ENCODE measurements around the gene EXD2. TPM values are rescaled to one million over a fixed set of nuclear protein-coding genes. Genes with fewer than 3 reads are reported as not detected.

Gene EXD2, protein sequence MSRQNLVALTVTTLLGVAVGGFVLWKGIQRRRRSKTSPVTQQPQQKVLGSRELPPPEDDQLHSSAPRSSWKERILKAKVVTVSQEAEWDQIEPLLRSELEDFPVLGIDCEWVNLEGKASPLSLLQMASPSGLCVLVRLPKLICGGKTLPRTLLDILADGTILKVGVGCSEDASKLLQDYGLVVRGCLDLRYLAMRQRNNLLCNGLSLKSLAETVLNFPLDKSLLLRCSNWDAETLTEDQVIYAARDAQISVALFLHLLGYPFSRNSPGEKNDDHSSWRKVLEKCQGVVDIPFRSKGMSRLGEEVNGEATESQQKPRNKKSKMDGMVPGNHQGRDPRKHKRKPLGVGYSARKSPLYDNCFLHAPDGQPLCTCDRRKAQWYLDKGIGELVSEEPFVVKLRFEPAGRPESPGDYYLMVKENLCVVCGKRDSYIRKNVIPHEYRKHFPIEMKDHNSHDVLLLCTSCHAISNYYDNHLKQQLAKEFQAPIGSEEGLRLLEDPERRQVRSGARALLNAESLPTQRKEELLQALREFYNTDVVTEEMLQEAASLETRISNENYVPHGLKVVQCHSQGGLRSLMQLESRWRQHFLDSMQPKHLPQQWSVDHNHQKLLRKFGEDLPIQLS
- total RNA-seq (2022): 22.5 and 23.9 TPM in 2 replicates
- percentile 68 among the genes with signal in this experiment for Bru-seq, nascent RNA
- BruChase-seq, experiment 1, labeled RNA remaining after a 2-hour chase: percentile 72 among the genes with signal in this experiment
- BruChase-seq, experiment 2, labeled RNA remaining after a 6-hour chase: percentile 78 among the genes with signal in this experiment
- long read RNA-seq, full-length matches to known transcripts: 12 of 60 reads
- long read RNA-seq, partial matches to known transcripts: 15 of 60 reads
- long read RNA-seq, other reads (novel, unspliced or antisense): 33 of 60 reads

DNA sequence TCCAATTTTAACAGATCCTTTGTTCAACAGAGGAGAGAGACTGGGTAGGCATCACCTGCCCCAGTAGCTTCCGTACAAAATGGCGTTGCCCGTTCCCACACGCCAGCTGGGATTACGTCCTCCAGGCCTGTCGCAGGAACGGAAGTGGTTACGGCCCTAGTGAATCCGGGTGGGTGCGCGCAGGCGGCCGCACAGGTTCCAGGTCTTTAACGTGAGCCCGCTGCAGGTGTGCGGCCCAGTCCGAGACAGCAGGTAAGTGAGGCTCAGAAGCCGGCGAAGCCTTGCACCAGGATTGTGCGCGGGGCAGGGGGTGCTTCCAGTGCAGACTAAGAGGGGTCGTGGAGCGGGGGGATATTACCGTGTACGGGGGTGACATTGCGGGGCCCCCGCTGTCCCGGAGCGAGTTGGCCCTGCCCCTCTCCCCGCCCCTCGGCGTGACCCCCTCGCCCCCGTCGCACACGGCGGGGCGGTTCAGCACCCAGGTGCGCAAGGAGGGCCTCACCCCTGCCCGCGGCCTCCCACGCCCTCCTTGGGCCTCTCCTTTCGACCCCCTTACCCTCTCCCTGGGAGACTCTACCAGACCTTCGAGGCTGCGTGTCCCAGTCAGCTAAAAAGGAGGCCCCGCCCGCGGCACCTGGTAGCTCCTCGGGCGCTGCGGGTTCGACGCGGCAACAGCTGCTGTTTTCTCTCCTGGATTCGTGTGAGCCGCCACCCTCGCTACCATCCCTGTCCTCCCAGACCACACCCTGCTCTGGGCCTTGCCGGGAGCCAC, at the start of gene EXD2:
Gene EXD2, plus strand, starts transcription at position 159 of the 772 bp plus-strand sequence. CDS start 17,973 bp downstream, outside the sequence.
- H3K4me1 Mint-ChIP-seq (ENCODE audit: low read depth, unreplicated experiment): no peaks in the 10 kb centered on the region
- H3K36me3 ChIP-seq (ENCODE audit: control insufficient read depth, insufficient read depth, low read length): no peaks in the 10 kb centered on the region
- no TSS peak for BruUV-seq (replicated peaks)
- H3K27ac Mint-ChIP-seq (ENCODE audit: unreplicated experiment): peak within 1 kb of the TSS; percentile 96
- H3K36me3 Mint-ChIP-seq (ENCODE audit: insufficient read depth, unreplicated experiment): no peaks in the 10 kb centered on the region
- peak within 1 kb of the TSS; percentile 78 for H3K4me3 ChIP-seq (ENCODE audit: low read depth, low read length)
- H3K9me3 ChIP-seq: no peaks in the 10 kb centered on the region
- H3K4me1 ChIP-seq: peaks cover 8% of the 10 kb centered on the region; the same call in 1 of the 2 replicates
- CTCF ChIA-PET: interaction anchor here (1.2 kb wide), 2 partner anchors 40 to 62 kb away, joined by 4 read pairs; no protein-coding TSS in a partner anchor
- H3K4me3 Mint-ChIP-seq (ENCODE audit: unreplicated experiment): peak within 1 kb of the TSS; percentile 93
- POLR2A ChIA-PET: interaction anchor here (0.6 to 1.0 kb wide), 3 partner anchors 38 to 251 kb away, joined by 3 read pairs; partner anchors contain the start of genes ERH and SLC39A9
- H3K27me3 ChIP-seq (replicated peaks; ENCODE audit: control insufficient read depth, insufficient read depth, low read length): no peaks in the 10 kb centered on the region
- no peak for TF ChIP-seq CTCF (IDR thresholded peaks at IDR 0.05; ENCODE audit: insufficient read depth in 1 of 2, low read depth in 1 of 2, low read length in 1 of 2, severe bottlenecking in 1 of 2, unreplicated experiment in 1 of 2)
- H3K9me3 Mint-ChIP-seq (ENCODE audit: unreplicated experiment): no peaks in the 10 kb centered on the region
- DNase-seq: peak; percentile 94 to 95
- H3K27me3 Mint-ChIP-seq (ENCODE audit: insufficient read depth, unreplicated experiment): no peaks in the 10 kb centered on the region
- intact Hi-C loops (cut with micrococcal nuclease; ENCODE audit: unreplicated experiment): loop anchor here (1.0 kb wide), 2 partner anchors 38 to 62 kb away; partner anchors contain the start of gene DCAF5

DNA sequence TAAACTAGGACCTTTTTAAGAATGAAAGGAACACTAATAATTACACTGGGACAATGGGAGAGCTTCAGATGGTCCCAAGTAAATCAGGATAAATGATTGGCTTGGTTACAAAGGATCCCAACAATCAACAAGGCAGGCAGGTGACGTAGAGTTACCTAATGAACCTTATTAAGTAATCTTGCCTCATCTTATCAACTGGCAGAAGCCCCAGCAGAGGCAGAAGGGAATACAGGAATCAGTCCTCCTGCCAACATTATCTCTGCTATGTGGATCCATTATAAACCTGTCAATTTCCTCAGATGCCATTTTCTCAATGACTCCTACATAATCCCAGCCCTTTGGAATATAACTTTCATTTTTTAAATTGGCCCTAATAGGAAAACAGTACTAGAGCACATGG, 49.7 kb upstream of the EXD2 start:
- Mint-ChIP-seq H3K4me3 (ENCODE audit: unreplicated experiment) (no peak overlapping the region), H3K36me3 (ENCODE audit: insufficient read depth, unreplicated experiment) (no peaks in the 10 kb centered on the region), H3K27me3 (ENCODE audit: insufficient read depth, unreplicated experiment) (no peaks in the 10 kb centered on the region), H3K27ac (ENCODE audit: unreplicated experiment) (no peak overlapping the region), H3K9me3 (ENCODE audit: unreplicated experiment) (no peaks in the 10 kb centered on the region), H3K4me1 (ENCODE audit: low read depth, unreplicated experiment) (no peaks in the 10 kb centered on the region)
- POLR2A ChIA-PET: no interaction called here
- Histone ChIP-seq H3K4me3 (ENCODE audit: low read depth, low read length) (no peak overlapping the region), H3K9me3 (no peaks in the 10 kb centered on the region), H3K4me1 (no peaks in the 10 kb centered on the region), H3K27me3 (replicated peaks; ENCODE audit: control insufficient read depth, insufficient read depth, low read length) (no peaks in the 10 kb centered on the region), H3K36me3 (ENCODE audit: control insufficient read depth, insufficient read depth, low read length) (no peaks in the 10 kb centered on the region; the same call in 1 of the 2 replicates)
- no TSS peak for BruUV-seq (replicated peaks)
- CTCF ChIA-PET: interaction anchor here (0.7 kb wide), 1 partner anchor 105 kb away, joined by 6 read pairs; no protein-coding TSS in a partner anchor
- no peak for DNase-seq
- TF ChIP-seq CTCF (IDR thresholded peaks at IDR 0.05; ENCODE audit: insufficient read depth in 1 of 2, low read depth in 1 of 2, low read length in 1 of 2, severe bottlenecking in 1 of 2, unreplicated experiment in 1 of 2): no peak
- intact Hi-C loops (cut with micrococcal nuclease; ENCODE audit: unreplicated experiment): no loop called here
